Pons (tissue), 1 donor: ENCODE data around the gene IMP4.

Source experiments
- DNase-seq: peaks from one replicate; pipeline ENCODE4 v3.0.0-alpha.2; 2016; ENCODE audit warnings: low spot score

The IMP4 gene

DNA sequence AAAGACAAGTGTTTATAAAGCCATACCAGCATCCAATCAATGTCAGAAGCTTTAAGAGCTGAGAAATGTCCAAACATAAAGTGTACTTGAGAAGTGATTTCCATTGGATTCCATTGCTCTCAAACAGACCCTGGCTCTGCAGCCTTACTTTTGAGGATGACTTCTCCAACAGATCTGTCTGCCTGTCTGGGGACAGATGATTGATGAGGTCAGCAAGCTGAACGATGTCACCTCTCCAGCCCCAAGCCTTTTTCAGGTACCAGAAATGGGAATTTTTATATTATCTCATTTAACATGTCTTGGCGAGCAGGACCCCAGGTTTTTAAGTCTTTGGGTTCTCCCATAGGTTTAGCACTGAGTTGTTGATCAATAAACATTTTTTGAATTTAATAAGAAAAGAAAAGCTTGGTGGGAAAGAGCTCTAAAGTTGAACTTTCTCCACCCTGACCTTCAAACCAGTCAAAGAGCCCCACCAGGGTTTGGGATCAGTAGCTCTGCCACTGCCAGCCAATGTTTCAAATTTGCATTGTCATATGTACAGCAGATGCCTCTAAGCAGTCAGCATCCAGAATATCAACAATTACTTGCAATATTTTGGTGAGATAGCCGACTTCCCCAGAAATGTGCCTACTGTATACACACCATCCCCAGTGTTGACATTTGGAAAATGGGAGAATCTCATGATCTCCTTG lies 35.7 kb downstream of the IMP4 start:
- no peak for DNase-seq

DNA sequence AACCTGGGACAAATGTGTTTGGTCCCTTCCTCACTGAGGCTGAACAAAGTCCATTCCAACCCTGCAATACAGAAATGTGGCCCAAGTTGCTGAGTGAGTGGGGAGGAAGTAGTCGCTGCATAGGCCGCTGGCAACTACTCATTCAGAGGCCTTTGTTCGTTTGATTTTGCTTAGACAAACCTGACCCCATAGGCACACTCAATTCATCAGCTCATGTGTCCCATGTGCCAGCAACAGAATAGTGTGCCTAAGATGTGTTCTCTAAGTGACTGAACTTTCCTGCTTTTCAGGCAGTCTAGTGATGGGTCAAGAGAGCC lies 36.2 kb downstream of the IMP4 start:
- no peak for DNase-seq

DNA sequence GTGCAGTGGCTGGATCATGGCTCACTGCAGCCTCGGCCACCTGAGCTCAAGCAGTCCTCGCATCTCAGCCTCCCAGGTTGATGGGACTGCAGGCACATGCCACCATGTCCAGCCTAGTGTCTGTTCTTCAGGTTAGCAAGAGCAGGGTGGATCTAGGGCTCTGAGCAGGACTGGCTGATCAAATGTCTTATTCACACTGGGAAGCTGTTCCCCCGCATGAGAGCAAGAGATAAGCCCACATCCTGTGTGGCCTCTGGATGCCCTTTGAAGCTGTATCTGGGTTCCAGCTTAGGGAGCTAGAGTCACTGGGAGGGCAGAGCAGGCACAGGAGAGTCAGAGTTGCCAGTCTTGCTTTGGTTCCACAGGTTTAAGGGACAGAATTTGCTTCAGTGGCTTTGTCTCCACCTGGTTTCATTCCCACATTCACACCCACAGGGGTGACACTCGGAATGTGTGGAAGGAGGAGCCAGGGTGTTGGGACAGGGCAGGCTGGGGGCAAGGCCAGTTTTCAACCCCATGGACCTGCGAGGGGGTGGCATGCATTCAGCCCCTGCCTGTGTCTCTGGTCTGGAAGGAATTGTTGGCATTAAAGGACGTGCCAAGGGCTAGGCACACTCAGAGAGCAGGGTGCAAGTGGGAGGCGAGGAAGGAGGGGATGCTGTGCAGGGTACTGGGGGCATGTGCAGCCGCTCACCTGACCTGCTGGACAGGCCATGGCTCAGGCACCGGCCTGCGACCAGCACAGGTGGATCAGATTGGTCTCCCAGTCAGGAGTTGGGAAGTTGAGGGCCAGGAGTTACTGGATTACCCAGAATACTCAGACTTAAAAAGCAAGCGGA lies 37.6 kb downstream of the IMP4 start:
- DNase-seq = no peak

DNA sequence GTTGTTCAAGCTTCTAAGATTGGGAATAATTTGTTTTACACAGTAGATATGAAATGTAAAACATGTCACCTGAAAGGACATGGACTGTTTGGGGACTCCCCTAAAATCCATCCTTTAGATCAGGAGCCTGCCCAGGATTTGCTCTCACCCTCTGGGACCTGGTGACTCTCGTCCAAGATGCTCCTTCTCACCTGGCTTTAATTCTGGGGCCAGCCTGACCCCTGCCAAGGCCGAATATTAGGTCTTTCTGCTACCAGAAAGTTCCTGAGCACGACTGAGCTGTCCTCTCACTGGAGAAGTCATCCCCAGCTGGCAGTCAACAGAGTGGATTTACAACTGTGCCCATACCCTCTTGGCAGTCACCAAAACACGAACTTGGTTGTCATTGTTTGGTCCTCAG lies 38.4 kb downstream of the IMP4 start:
- DNase-seq = no peak

DNA sequence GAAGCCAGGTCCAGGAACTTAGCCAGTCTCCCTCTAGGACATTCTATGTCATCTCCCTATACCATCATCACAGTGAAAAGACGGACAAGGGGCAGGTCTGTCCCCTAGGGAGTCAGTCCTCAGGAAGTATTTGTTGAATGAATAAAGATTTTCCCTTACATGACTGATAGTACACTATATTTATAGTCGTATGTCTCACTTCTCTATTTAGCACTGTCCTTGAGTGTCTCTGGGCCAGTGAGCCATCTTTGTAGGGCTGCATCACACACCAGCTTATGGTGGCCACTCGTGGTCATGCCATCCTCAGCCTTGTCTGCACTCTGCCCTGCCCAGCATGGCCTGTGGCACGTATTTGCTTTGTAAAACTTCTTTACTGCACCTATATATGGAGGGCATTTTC lies 38.9 kb downstream of the IMP4 start:
- DNase-seq = no peak

DNA sequence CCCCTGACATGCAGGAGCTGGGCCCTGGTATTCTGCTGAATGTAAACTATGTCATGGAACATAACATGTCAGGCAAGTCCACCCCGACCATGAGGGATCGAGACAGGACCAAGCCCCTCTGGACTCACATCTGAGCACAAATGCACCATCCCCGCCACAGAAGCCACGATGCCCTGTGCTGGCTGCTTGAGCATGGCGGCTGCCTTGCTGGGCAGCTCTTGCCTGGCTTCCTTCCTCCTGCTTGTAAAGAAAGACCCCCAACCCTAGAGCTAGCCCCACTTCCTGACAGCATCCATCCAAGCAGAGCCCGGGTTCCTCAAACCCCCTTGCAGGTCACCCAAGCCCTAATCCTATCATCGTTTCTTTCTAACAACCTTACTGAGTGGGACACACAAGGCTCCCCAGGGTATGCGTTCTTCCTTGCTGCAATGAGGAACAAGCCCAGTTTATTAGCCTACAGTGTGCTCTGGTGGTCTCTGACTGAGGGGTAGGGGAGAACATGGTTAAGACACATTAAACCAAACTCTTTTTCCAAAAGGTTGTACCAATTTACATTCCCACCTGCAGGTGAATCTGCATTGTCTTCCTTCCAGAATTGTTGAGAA lies 39.7 kb downstream of the IMP4 start:
- no peak for DNase-seq

DNA sequence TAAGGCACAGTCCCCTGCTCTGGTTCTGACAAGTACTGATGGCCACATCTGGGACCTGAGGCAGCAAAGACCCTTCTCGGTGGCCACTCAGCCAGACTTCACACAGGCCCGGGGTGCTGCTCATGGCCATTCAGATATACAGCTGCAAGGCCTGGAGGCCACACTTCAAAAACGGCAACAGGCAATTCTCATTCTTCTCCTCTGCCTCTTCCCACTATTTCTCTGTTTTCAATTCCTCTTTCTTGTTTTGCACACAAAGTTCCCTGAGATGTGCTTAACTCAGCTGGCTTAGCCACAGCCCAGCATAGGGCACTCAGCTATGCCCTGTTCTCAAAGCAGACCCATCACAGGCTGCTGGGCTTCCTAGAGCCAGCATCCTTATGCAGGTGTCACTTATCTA lies 43.0 kb downstream of the IMP4 start:
- peak; percentile 49 for DNase-seq

DNA sequence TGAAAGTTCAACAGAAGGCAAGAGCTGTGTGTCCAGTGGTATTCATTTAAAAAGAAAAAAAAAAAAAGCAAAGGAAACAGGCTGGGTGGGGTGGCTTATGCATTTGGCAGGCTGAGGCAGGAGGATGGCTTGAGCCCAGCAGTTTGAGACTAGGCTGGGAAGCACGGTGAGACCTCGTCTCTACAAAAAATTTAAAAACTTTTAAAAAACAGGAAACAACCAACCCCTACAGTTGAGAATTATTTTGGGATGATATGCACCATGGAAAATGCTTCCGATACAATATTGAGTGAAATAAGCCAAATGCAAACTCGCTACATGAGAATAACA lies 44.3 kb downstream of the IMP4 start:
- no peak for DNase-seq

DNA sequence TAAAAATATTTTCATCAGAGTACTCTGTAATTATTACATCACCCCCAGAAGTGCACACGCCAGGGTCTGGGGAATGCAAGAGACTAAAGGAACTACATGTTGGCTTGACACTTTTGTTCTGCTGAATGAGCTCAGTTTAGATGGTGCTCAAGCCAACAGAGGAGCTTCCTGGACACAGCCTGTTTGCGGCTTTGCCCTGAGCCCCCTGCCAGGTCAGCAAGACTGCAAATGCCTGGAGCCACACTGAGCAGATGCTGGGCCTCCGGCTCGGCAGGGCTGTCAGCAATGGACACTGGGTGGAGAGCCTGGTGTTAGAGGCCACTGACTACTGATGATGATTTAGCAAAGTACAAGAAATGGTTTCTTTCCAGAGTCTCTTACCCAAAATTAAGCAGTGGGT lies 45.1 kb downstream of the IMP4 start:
- DNase-seq = no peak

DNA sequence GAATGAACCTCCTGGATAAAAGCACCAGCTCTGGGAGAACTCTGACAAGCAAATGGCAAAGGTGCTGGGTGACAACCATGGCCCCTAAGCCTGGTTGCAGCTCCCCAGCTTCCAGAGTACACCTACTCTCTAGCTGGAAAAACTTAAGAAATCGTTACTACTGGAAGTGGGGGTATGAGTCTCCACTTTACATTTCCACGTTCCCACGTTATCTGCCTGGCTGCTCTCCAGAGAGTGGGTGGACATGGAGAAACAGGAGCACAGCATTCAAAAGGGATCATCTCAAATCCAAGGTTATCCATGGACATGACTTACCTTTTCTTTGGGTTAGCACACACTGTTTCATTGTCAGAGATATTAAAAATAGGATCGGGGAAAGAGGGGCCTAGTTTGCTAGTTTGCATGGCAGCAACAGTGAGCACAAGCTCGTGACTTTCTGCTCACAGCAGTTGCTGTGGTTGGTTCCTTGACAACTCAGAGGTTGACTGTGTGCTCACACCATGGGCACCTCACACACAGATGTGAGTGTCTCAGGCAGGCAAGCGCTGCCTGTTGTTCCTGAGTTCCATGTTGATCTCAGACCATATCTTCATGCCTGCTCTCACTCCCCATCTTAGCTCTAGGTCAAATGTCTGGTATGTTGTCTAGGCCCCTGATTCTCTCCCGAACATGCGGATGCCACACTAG lies 45.7 kb downstream of the IMP4 start:
- DNase-seq = no peak

DNA sequence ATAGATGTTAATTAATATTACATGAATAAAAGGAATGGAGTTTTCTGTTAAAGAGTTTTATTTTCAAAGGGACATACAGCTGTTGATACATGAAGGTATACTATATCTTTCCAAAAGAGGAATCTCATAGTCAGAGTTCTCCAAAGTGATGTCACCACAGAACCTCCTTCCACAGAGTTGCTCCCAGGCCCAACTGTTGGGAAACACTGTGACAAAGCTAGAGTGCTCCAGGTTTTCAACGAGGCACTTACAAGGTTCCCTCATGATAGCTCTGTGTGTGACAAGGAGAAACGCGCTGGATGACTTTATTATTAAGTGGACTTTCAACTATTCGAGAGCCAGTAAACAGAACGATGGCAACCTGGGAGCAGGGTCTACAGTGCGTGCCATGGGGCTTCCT lies 46.7 kb downstream of the IMP4 start:
- DNase-seq = no peak

DNA sequence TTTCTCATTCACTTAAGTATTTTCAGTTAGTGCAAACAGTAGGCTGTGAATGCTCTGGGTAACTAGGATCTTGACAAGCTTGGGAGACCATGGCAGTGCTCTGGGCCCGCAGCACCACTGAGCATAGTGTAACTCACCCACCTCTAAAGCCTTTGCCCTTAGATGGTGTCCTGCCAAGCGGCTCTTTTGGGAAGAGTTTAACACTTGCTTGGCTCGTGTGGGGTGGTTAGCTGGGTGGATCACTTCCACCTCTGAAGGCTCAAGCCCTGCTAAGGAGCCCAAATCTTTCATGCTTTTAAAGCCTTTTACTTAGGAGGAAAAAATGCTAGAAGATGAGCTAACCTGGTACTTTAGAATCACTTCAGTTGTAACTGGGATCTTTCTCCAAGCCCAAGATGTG lies 47.1 kb downstream of the IMP4 start:
- DNase-seq = no peak

DNA sequence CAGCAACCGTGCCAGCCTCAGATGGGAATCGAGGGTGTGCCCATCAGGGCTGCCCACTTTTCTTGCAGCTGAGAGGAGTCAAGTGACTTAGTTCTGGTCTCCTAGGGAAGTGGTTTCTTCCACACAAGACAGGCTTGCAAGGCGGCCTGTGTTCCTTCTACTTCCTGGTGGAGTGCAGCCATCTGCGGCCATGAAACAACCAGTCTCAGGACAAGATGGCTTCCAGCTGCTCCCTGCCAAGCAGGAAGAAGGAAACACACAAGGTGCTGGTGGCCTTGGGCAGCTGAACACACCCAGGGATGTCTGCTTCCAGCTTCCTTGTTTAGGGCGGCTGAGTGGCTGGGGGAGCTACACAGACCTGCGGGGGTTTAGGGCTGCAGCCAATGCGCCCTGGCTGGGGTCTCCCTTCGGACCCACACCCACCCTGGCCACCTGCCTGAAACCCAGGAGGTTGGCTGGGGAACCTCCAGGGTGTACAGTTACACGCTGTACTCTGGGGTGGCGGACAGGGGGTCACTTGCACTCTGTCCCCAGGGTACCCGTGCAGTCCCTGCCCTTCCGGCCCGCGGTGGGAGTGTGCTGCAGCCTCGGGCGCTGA lies 47.9 kb downstream of the IMP4 start:
- DNase-seq = peak; percentile 48

DNA sequence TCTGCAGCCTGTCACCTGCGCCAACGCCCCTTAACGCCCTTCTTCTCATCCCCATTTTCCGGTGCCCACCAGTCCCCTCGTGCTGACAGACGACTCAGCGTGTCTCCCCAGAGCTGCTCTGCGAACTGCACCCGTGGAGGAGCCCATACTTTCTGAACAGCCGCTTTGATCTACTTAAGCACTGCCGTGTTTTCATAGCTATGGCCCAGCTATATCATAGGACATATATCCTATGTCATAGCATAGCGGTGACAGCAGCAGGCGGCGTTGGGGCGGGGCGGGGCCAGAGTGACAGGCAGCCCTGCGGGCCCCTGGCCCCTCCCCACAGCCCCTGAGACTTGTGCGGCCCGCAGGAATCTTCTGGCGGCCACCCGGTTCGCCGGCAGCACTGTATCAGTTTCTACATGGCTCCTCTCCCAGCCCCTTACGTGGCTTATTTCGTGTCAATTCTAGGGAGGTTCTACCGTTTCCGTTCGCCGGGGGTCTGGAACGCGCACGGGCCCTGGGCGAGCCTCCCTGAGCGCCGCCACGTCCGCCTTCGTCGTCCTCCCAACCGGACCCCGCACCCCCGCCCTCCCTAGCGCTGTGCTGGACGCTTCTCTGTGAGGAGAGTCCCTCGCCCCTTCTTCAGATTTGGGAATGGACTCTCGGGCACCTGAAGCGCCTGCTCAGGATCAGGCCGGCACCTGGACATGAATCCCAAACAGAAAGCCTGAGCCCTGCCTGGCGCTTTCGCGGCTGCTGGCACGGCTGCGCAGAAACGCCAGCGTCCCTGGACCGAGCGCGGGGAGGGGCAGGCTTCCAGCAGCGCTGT lies 48.6 kb downstream of the IMP4 start:
- DNase-seq = peak; percentile 69

DNA sequence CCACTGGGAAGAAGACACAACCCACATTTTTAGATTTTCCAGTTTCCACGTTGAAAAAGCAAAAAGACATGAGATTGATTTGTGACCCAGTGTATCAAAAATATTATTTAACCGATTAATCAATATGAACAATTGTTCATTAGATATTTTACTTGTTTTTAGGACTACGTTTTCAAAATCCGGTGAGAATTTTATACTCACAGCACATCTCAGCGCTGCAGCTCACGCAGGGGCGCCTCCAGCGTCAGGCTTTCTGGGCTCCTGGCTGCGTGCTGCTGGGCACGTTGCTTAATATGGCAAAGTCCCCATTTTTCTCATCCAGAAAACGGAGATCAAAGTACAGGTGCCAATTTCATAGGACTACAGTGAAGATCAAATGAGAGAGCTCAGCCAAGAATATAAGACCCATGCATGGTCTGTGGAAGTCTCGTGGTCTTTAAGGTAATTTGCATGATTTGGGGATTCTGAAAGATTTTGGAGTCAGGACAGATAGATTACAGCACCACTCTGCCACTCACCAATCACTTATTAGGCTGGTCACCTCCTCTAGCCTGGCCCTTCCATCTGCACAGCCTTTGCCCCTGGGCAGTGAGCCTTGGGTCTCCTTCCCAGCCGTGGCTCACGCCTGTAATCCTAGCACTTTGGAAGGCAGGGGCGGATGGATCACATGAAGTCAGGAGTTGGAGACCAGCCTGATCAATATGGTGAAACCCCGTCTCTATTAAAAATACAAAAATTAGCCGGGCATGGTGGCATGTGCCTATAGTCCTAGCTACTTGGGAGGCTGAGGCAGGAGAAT lies 49.4 kb downstream of the IMP4 start:
- no peak for DNase-seq

DNA sequence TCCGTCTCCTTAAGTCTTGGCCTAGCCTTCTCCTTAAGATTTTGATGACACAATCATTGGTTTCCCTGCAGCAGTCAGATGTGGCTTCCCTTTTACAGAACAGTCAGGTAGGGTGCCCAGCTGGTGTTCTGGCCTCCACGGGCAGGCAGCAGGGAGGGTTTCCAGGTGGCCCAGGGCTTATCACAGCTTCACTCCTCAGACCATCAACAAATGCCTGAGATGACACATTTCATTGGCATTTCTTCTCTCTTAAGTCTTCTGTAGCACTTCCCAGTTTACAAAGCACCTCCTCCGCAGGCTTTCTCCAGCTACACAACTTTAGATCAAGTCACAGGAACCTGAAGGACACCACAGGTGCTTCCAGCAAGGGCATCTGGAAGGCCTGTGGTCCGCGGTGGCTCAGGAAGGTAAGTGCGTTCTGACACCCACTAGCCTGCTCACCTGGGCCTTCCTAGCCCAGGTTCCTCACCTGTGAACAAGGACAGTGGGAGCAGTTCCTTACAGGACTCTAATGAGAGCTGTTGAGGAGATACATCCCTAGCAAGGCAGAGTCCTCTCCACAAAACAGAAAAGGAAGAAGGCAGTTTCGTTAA lies 50.7 kb downstream of the IMP4 start:
- DNase-seq = no peak
